GM12891 (cell line): ENCODE measurements around the gene TCF25.

ENCODE experiments used
- POLR2A ChIP-seq: IDR thresholded peaks from 2 replicates; pipeline ENCODE4 v1.6.1; 2011; ENCODE audit warnings: low read depth, low read length, control low read depth
- POLR2AphosphoS5 ChIP-seq: IDR thresholded peaks from 2 replicates; pipeline ENCODE4 v1.6.1; 2011; ENCODE audit warnings: low read depth, low read length, control low read depth
- SPI1 ChIP-seq: IDR thresholded peaks from 2 replicates; pipeline ENCODE4 v1.6.1; 2011; ENCODE audit warnings: low read depth, low read length, control low read depth
- TAF1 ChIP-seq: IDR thresholded peaks from 2 replicates; pipeline ENCODE4 v1.6.1; 2011; ENCODE audit warnings: low read depth, low read length, control low read depth

DNA sequence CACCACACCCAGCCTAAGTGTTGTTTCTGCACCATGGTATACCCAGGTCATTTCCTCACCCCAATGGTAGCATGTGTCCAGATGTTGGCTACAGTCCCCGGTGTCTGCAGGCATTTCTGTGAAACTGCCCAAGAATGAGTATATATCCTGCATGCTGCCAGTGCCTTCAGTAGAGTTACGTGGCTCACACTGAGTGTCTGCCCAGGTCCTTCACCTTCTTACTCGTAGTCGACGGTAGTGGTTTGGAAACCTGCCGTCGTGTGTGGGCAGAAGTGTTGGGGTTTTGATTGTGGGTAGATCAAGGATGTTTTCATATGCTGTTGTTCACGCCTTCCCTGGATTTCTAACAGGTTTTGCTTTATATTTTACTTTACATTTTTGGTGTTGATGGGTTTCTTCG, 16.8 kb downstream of the TCF25 start:
- TF ChIP-seq POLR2AphosphoS5 (no peak), POLR2A (no peak), TAF1 (no peak), SPI1 (no peak)
